Hepatocyte (in vitro differentiated cells): ENCODE results near the gene TIMM44.

Source experiments
- CTCF ChIP-seq: fragments of 200-600 bp; sonication (generic); IDR thresholded peaks from 2 replicates; pipeline ENCODE4 v1.5.1; 2016; ENCODE audit warnings: antibody characterized with exemption, mild to moderate bottlenecking; ENCODE audit not compliant: poor library complexity
- EZH2 ChIP-seq: fragments of 200-600 bp; sonication (generic); IDR thresholded peaks from 2 replicates; pipeline ENCODE4 v1.6.1; 2016; ENCODE audit warnings: antibody characterized with exemption, mild to moderate bottlenecking, borderline replicate concordance
- EZH2phosphoT487 ChIP-seq: fragments of 200-600 bp; sonication (generic); IDR thresholded peaks from one replicate; pipeline ENCODE4 v1.6.1; 2018; ENCODE audit warnings: antibody characterized with exemption, mild to moderate bottlenecking, low read depth, moderate library complexity; ENCODE audit not compliant: unreplicated experiment, severe bottlenecking

- TF ChIP-seq EZH2 (no peak), CTCF (no peak), EZH2phosphoT487 (no peak)
Observed at GRCh38 chr19:7888145-7888825, 55.2 kb downstream of the TIMM44 start, which contains the start of gene LRRC8E.
